HL-60 (cell line): ENCODE results near the gene CYB561D2.

Experiments
- DNase-seq, 2 experiments: peaks; one replicate each; pipeline ENCODE4 v3.0.0-alpha.2; 2010 to 2020; ENCODE audit warnings: low read depth in 1 of 2, low spot score in 1 of 2
- H3K27ac ChIP-seq: fragments of 250-450 bp; sonication (Bioruptor Pico); replicated peaks from 2 replicates; pipeline ENCODE4 v1.5.1; 2020; ENCODE audit warnings: mild to moderate bottlenecking, moderate library complexity
- H3K27me3 ChIP-seq: fragments of 250-450 bp; sonication (Bioruptor Pico); 2 replicates; pipeline ENCODE4 v1.5.1; 2021; ENCODE audit warnings: mild to moderate bottlenecking, moderate library complexity; ENCODE audit not compliant: insufficient read depth, poor library complexity, severe bottlenecking
- H3K4me3 ChIP-seq: replicated peaks from 2 replicates; pipeline ENCODE4 v1.5.1; 2011; ENCODE audit warnings: mild to moderate bottlenecking, control low read depth, low read length; ENCODE audit not compliant: insufficient read depth
- CTCF ChIP-seq: IDR thresholded peaks from one replicate; pipeline ENCODE4 v1.5.1; 2011; ENCODE audit warnings: low read length, control low read depth, inconsistent platforms; ENCODE audit not compliant: insufficient read depth
- GABPA ChIP-seq: IDR thresholded peaks from 2 replicates; pipeline ENCODE4 v1.6.1; 2012; ENCODE audit warnings: low read depth
- POLR2AphosphoS5 ChIP-seq: IDR thresholded peaks from 2 replicates; pipeline ENCODE4 v1.6.1; 2012; ENCODE audit warnings: low read depth
- REST ChIP-seq: IDR thresholded peaks from 2 replicates; pipeline ENCODE4 v1.6.1; 2012; ENCODE audit warnings: low read depth; ENCODE audit not compliant: insufficient replicate concordance
- SPI1 ChIP-seq: IDR thresholded peaks from 2 replicates; pipeline ENCODE4 v1.6.1; 2012; ENCODE audit warnings: low read depth, mild to moderate bottlenecking, borderline replicate concordance

CYB561D2 gene

GRCh38 chr3:50354186-50354764, 3.6 kb downstream of the CYB561D2 start:
- no peak overlapping the region for H3K27ac ChIP-seq
- no peaks in the 10 kb centered on the region for H3K27me3 ChIP-seq
- TF ChIP-seq CTCF = no peak
- TF ChIP-seq SPI1 = no peak
- no peak for TF ChIP-seq GABPA
- TF ChIP-seq POLR2AphosphoS5 = no peak
- no peak for TF ChIP-seq REST
- no peak overlapping the region for H3K4me3 ChIP-seq
- DNase-seq = no peak

- Histone ChIP-seq H3K27ac (no peak overlapping the region), H3K27me3 (no peaks in the 10 kb centered on the region), H3K4me3 (no peak overlapping the region)
- no peak for DNase-seq
- TF ChIP-seq REST (no peak), CTCF (no peak), SPI1 (no peak), POLR2AphosphoS5 (no peak), GABPA (no peak)
Observed at GRCh38 chr3:50354850-50355249, 4.2 kb downstream of the CYB561D2 start.

GRCh38 chr3:50355829-50356552, 5.3 kb downstream of the CYB561D2 start:
- TF ChIP-seq REST = no peak
- TF ChIP-seq SPI1 = no peak
- TF ChIP-seq CTCF = no peak
- TF ChIP-seq GABPA = no peak
- TF ChIP-seq POLR2AphosphoS5 = no peak
- DNase-seq = no peak
- no peaks in the 10 kb centered on the region for H3K27me3 ChIP-seq
- no peak overlapping the region for H3K4me3 ChIP-seq
- no peak overlapping the region for H3K27ac ChIP-seq
